MM.1S (cell line): ENCODE data around the gene CAP2.

Source experiments
- DNase-seq: peaks from one replicate; pipeline ENCODE4 v3.0.0-alpha.2; 2015
- H2AFZ ChIP-seq: fragments of 300-600 bp; sonication (generic); 2 replicates; pipeline ENCODE4 v1.6.0; 2016; ENCODE audit warnings: antibody characterized with exemption, low read length
- H3F3A ChIP-seq: fragments of 300-600 bp; sonication (generic); 2 replicates; pipeline ENCODE4 v1.6.1; 2016; ENCODE audit warnings: mild to moderate bottlenecking, antibody characterized with exemption, low read length, moderate library complexity, mixed read lengths; ENCODE audit not compliant: insufficient read depth
- H3K27ac ChIP-seq: fragments of 300-600 bp; sonication (generic); 2 replicates; pipeline ENCODE4 v1.5.1; 2016; ENCODE audit warnings: mild to moderate bottlenecking, low read length
- H3K27me3 ChIP-seq: fragments of 300-600 bp; sonication (generic); replicated peaks from 2 replicates; pipeline ENCODE4 v1.6.0; 2016; ENCODE audit warnings: low read length; ENCODE audit not compliant: insufficient read depth
- H3K36me3 ChIP-seq: fragments of 300-600 bp; sonication (generic); replicated peaks from 2 replicates; pipeline ENCODE4 v1.6.1; 2016; ENCODE audit warnings: mild to moderate bottlenecking, low read length, mixed read lengths; ENCODE audit not compliant: insufficient read depth
- H3K4me1 ChIP-seq: fragments of 300-600 bp; sonication (generic); 2 replicates; pipeline ENCODE4 v1.6.1; 2016; ENCODE audit warnings: low read length, mixed read lengths
- H3K4me2 ChIP-seq: fragments of 300-600 bp; sonication (generic); 2 replicates; pipeline ENCODE4 v1.6.0; 2016; ENCODE audit warnings: low read depth, low read length
- H3K4me3 ChIP-seq: fragments of 300-600 bp; sonication (generic); 2 replicates; pipeline ENCODE4 v1.5.1; 2016; ENCODE audit warnings: low read length, mixed read lengths
- H3K79me2 ChIP-seq: fragments of 300-600 bp; sonication (generic); 2 replicates; pipeline ENCODE4 v1.6.1; 2016; ENCODE audit warnings: mixed run types, low read length, mixed read lengths
- H3K9ac ChIP-seq: fragments of 300-600 bp; sonication (generic); 2 replicates; pipeline ENCODE4 v1.6.1; 2016; ENCODE audit warnings: low read length, mixed read lengths
- H3K9me2 ChIP-seq: fragments of 300-600 bp; sonication (generic); replicated peaks from 2 replicates; pipeline ENCODE4 v1.6.1; 2016; ENCODE audit warnings: mild to moderate bottlenecking, low read length, mixed read lengths; ENCODE audit not compliant: insufficient read depth
- H3K9me3 ChIP-seq: fragments of 300-600 bp; sonication (generic); replicated peaks from 2 replicates; pipeline ENCODE4 v1.6.1; 2016; ENCODE audit warnings: mild to moderate bottlenecking, low read length, mixed read lengths; ENCODE audit not compliant: insufficient read depth
- H4K20me1 ChIP-seq: fragments of 300-600 bp; sonication (generic); 2 replicates; pipeline ENCODE4 v1.6.1; 2016; ENCODE audit warnings: mild to moderate bottlenecking, low read length, moderate library complexity, mixed read lengths; ENCODE audit not compliant: insufficient read depth
- EZH2 ChIP-seq: fragments of 300-600 bp; sonication (generic); optimal IDR thresholded peaks from 2 replicates; pipeline ENCODE3; 2017; ENCODE audit warnings: low read depth, mild to moderate bottlenecking, antibody characterized with exemption, low read length, mixed read lengths
- EZH2phosphoT487 ChIP-seq: fragments of 300-600 bp; sonication (generic); IDR thresholded peaks from 2 replicates; pipeline ENCODE4 v1.6.1; 2018; ENCODE audit warnings: antibody characterized with exemption, low read length
- TF ChIP-seq, protein P1 (sequence below): fragments of 300-600 bp; sonication (generic); IDR thresholded peaks from 2 replicates; pipeline ENCODE4 v1.5.1; 2016; ENCODE audit warnings: antibody characterized with exemption, low read length, mixed read lengths

CAP2 gene

GRCh38 chr6:17469006-17469832, 75.8 kb downstream of the CAP2 start:
- no peaks in the 10 kb centered on the region for H3K36me3 ChIP-seq
- no peak overlapping the region for H3K4me3 ChIP-seq
- H3K4me1 ChIP-seq = no peaks in the 10 kb centered on the region

DNA sequence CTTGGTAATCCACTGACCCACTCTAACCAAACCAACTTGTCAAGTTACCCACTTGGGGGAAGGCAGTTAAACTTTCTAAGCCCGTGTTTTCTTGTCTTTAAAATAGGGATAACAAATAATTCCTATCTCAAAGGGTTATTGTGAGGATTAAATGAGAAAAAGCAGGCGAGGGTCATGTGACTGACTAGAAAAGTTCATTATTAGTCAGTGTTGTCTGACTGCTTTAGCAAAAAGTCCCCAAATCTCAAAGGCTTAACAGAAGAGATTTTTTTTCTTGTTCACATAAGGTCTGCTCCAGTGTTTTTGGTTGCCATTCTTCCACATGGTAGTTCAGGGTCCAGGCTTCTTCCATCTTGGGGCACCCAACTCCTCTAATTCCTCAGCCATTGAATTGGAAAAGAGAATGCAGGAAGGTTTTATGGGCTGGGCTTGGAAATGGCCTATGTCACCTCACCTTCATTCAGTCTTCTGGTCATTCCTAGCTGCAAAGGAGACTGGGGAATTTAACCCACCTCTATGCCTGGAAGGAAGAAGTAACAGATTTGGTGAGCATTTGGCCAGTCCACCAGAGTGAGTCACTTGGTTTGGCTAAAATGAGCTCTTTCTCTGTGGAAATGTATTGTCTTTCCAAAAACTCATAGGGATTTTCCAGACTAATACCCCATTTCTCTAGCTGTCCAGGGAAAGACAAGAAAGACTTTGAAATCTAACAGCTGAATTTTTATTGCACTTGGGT, 77.0 kb downstream of the CAP2 start:
- H3K27me3 ChIP-seq = no peaks in the 10 kb centered on the region
- no peaks in the 10 kb centered on the region for H3K9me3 ChIP-seq
- no peaks in the 10 kb centered on the region for H3F3A ChIP-seq
- no peaks in the 10 kb centered on the region for H3K4me1 ChIP-seq
- no peaks in the 10 kb centered on the region for H3K9me2 ChIP-seq
- H3K36me3 ChIP-seq = no peaks in the 10 kb centered on the region
- H3K27ac ChIP-seq = no peak overlapping the region
- no peak for DNase-seq
- H3K4me2 ChIP-seq = no peak overlapping the region
- no peak overlapping the region for H2AFZ ChIP-seq
- no peaks in the 10 kb centered on the region for H4K20me1 ChIP-seq
- no peak overlapping the region for H3K9ac ChIP-seq
- no peak overlapping the region for H3K4me3 ChIP-seq
- TF ChIP-seq EZH2phosphoT487 (no peak), EZH2 (no peak)
- TF ChIP-seq, protein P1, sequence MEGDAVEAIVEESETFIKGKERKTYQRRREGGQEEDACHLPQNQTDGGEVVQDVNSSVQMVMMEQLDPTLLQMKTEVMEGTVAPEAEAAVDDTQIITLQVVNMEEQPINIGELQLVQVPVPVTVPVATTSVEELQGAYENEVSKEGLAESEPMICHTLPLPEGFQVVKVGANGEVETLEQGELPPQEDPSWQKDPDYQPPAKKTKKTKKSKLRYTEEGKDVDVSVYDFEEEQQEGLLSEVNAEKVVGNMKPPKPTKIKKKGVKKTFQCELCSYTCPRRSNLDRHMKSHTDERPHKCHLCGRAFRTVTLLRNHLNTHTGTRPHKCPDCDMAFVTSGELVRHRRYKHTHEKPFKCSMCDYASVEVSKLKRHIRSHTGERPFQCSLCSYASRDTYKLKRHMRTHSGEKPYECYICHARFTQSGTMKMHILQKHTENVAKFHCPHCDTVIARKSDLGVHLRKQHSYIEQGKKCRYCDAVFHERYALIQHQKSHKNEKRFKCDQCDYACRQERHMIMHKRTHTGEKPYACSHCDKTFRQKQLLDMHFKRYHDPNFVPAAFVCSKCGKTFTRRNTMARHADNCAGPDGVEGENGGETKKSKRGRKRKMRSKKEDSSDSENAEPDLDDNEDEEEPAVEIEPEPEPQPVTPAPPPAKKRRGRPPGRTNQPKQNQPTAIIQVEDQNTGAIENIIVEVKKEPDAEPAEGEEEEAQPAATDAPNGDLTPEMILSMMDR = no peak
- no peaks in the 10 kb centered on the region for H3K79me2 ChIP-seq

More at GRCh38 chr6:17469006-17469832, 75.8 kb downstream of the CAP2 start:
- DNase-seq = no peak
- TF ChIP-seq EZH2 = no peak
- TF ChIP-seq, protein P1 = no peak
- TF ChIP-seq EZH2phosphoT487 = no peak
- Histone ChIP-seq H3K27me3 (no peaks in the 10 kb centered on the region), H3K9me2 (no peaks in the 10 kb centered on the region), H4K20me1 (no peaks in the 10 kb centered on the region), H2AFZ (no peak overlapping the region), H3K9ac (no peak overlapping the region), H3K9me3 (no peaks in the 10 kb centered on the region), H3K79me2 (no peaks in the 10 kb centered on the region), H3K27ac (no peak overlapping the region), H3K4me2 (no peak overlapping the region), H3F3A (no peaks in the 10 kb centered on the region)

GRCh38 chr6:17470938-17471327, 77.5 kb downstream of the CAP2 start:
- Histone ChIP-seq H3K9ac (no peak overlapping the region), H3K27me3 (no peaks in the 10 kb centered on the region), H3K36me3 (no peaks in the 10 kb centered on the region), H3K9me3 (no peaks in the 10 kb centered on the region), H3K79me2 (no peaks in the 10 kb centered on the region), H2AFZ (no peak overlapping the region), H3K4me3 (no peak overlapping the region), H3F3A (no peaks in the 10 kb centered on the region), H3K4me2 (no peak overlapping the region), H3K4me1 (no peaks in the 10 kb centered on the region), H4K20me1 (no peaks in the 10 kb centered on the region), H3K9me2 (no peaks in the 10 kb centered on the region), H3K27ac (no peak overlapping the region)
- TF ChIP-seq, protein P1 = no peak
- TF ChIP-seq EZH2 (no peak), EZH2phosphoT487 (no peak)
- DNase-seq = no peak
